Neuronal stem cell (in vitro differentiated cells): ENCODE data around the gene KRTAP5-8.

Source experiments
- DNase-seq: peaks from one replicate; pipeline ENCODE4 v3.0.0-alpha.2; 2013; ENCODE audit warnings: low spot score
- H2AFZ ChIP-seq: one replicate; pipeline ENCODE4 v1.6.1; 2013; ENCODE audit warnings: mild to moderate bottlenecking, low read length, inconsistent platforms
- H2AK5ac ChIP-seq: 2 replicates; pipeline ENCODE4 v1.6.1; 2013; ENCODE audit warnings: low read depth, mild to moderate bottlenecking, inconsistent platforms, low read length, moderate library complexity, mixed read lengths
- H2BK120ac ChIP-seq: 2 replicates; pipeline ENCODE4 v1.6.1; 2013; ENCODE audit warnings: low read depth, mild to moderate bottlenecking, inconsistent platforms, low read length, moderate library complexity, mixed read lengths
- H2BK12ac ChIP-seq: one replicate; pipeline ENCODE4 v1.6.1; 2013; ENCODE audit warnings: low read length, inconsistent platforms
- H2BK15ac ChIP-seq: 2 replicates; pipeline ENCODE4 v1.6.1; 2013; ENCODE audit warnings: mild to moderate bottlenecking, low read length, inconsistent platforms, mixed read lengths
- H2BK5ac ChIP-seq: one replicate; pipeline ENCODE4 v1.6.1; 2013; ENCODE audit warnings: inconsistent platforms, mild to moderate bottlenecking, low read length, moderate library complexity
- H3K14ac ChIP-seq: one replicate; pipeline ENCODE4 v1.6.1; 2013; ENCODE audit warnings: low read length, inconsistent platforms
- H3K18ac ChIP-seq: 2 replicates; pipeline ENCODE4 v1.6.1; 2013; ENCODE audit warnings: low read length, inconsistent platforms
- H3K23ac ChIP-seq: 2 replicates; pipeline ENCODE4 v1.6.1; 2013; ENCODE audit warnings: low read depth, mild to moderate bottlenecking, mixed read lengths, low read length, inconsistent platforms; ENCODE audit not compliant: poor library complexity
- H3K27ac ChIP-seq: replicated peaks from 3 replicates; pipeline ENCODE4 v1.5.1; 2013; ENCODE audit warnings: low read length, inconsistent platforms
- H3K27me3 ChIP-seq, 3 experiments: 2 replicates each; pipeline ENCODE4 v1.6.1; 2013; ENCODE audit warnings: low read length in 3 of 3, mild to moderate bottlenecking in 2 of 3, inconsistent platforms in 1 of 3, low read depth in 1 of 3, mixed read lengths in 1 of 3, moderate library complexity in 1 of 3; ENCODE audit not compliant: control insufficient read depth in 3 of 3, insufficient read depth in 3 of 3
- H3K36me3 ChIP-seq, 2 donors: replicated peaks in 1 of 2; 2 replicates each; pipeline ENCODE4 v1.6.1; 2013; ENCODE audit warnings: low read length in 2 of 2; ENCODE audit not compliant: control insufficient read depth in 2 of 2, insufficient read depth in 2 of 2
- H3K4ac ChIP-seq: 2 replicates; pipeline ENCODE4 v1.6.1; 2013; ENCODE audit warnings: inconsistent platforms, mild to moderate bottlenecking, low read length, moderate library complexity
- H3K4me1 ChIP-seq, 2 donors: 1 replicate in 1 of 2; 2 replicates in 1 of 2; pipeline ENCODE4 v1.6.1; 2013; ENCODE audit warnings: low read length in 2 of 2, low read depth in 1 of 2; ENCODE audit not compliant: control insufficient read depth in 2 of 2, insufficient read depth in 1 of 2
- H3K4me2 ChIP-seq: one replicate; pipeline ENCODE4 v1.6.1; 2013; ENCODE audit warnings: mild to moderate bottlenecking, low read length, inconsistent platforms; ENCODE audit not compliant: insufficient read depth, poor library complexity, severe bottlenecking
- H3K4me3 ChIP-seq, 2 donors: 2 replicates each; pipeline ENCODE4 v1.5.1; 2013; ENCODE audit warnings: low read length in 2 of 2, mild to moderate bottlenecking in 2 of 2, inconsistent platforms in 1 of 2, moderate library complexity in 1 of 2
- H3K79me1 ChIP-seq: one replicate; pipeline ENCODE4 v1.6.1; 2013; ENCODE audit warnings: low read depth, mild to moderate bottlenecking, inconsistent platforms, low read length, moderate library complexity
- H3K9ac ChIP-seq: one replicate; pipeline ENCODE4 v1.6.1; 2013; ENCODE audit warnings: mild to moderate bottlenecking, low read depth, low read length, inconsistent platforms; ENCODE audit not compliant: poor library complexity
- H3K9me3 ChIP-seq, 2 donors: replicated peaks in 1 of 2; 2 replicates each; pipeline versions ENCODE3 to v1.6.1; 2013; ENCODE audit warnings: low read length in 2 of 2, mild to moderate bottlenecking in 2 of 2, inconsistent platforms in 1 of 2, low read depth in 1 of 2, mixed read lengths in 1 of 2, moderate library complexity in 1 of 2; ENCODE audit not compliant: control insufficient read depth in 2 of 2, insufficient read depth in 1 of 2
- H4K8ac ChIP-seq: one replicate; pipeline ENCODE4 v1.6.1; 2013; ENCODE audit warnings: low read depth, mild to moderate bottlenecking, inconsistent platforms, low read length, moderate library complexity
- H4K91ac ChIP-seq: one replicate; pipeline ENCODE4 v1.6.1; 2013; ENCODE audit warnings: low read length, low read depth, mild to moderate bottlenecking, inconsistent platforms; ENCODE audit not compliant: poor library complexity
- WGBS, 2 donors: extraction: QIAGEN DNeasy Blood & Tissue Kit; methylation state at CpG; one replicate each; pipeline ENCODE4 v1.1.7; 2013; ENCODE audit warnings: missing lambda C conversion rate in 2 of 2, mixed read lengths in 1 of 2; ENCODE audit not compliant: insufficient read length in 2 of 2, insufficient replicate concordance in 1 of 2; ENCODE audit errors: extremely low coverage in 2 of 2; 5-methylcytosine and 5-hydroxymethylcytosine counted together

The KRTAP5-8 gene

GRCh38 chr11:71495286-71496230 is 42.3 kb upstream of the KRTAP5-8 start:
- no peak overlapping the region for H3K4me3 ChIP-seq
- H3K18ac ChIP-seq, result peak overlapping the region; percentile 41
- no peak overlapping the region for H2AFZ ChIP-seq
- DNase-seq, result no peak
- H4K8ac ChIP-seq, result no peak overlapping the region
- H3K23ac ChIP-seq, result no peak overlapping the region
- H3K4me1 ChIP-seq, result no peaks in the 10 kb centered on the region
- no peak overlapping the region for H3K27ac ChIP-seq
- no peak overlapping the region for H2BK12ac ChIP-seq
- no peak overlapping the region for H2BK5ac ChIP-seq
- no peak overlapping the region for H3K4me2 ChIP-seq
- H3K27me3 ChIP-seq, result no peaks in the 10 kb centered on the region
- H3K14ac ChIP-seq, result no peak overlapping the region
- H3K9me3 ChIP-seq, result peaks cover 0 to 7% of the 10 kb centered on the region in 2 donors
- no peak overlapping the region for H2BK15ac ChIP-seq
- no peak overlapping the region for H2AK5ac ChIP-seq
- H4K91ac ChIP-seq, result no peak overlapping the region
- no peak overlapping the region for H2BK120ac ChIP-seq
- no peak overlapping the region for H3K9ac ChIP-seq
- peaks cover 4% of the 10 kb centered on the region for H3K79me1 ChIP-seq
- no peak overlapping the region for H3K4ac ChIP-seq
- WGBS, 2 donors, result no CpG with 5 or more reads among the region's 20 CpGs
- peaks cover 22 to 86% of the 10 kb centered on the region in 2 donors for H3K36me3 ChIP-seq

DNA sequence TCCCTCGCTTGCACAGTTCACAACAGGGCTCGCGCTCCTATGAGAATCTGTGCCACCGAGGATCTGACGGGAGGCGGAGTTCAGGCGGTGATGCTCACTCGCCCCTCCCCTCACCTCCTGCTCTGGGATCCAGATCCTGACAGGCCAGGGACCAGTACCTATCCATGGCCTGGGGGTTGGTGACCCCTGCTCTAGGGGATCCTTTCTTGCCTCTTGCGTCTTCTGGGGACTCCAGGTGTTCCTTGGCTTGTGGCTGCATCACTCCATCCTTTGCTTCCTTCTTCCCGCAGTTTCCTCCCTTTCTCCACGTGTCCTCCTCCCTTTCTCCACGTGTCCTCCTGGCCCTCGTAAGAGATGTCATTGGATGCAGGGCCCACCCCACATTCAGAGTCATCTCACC is 41.4 kb upstream of the KRTAP5-8 start:
- Histone ChIP-seq H2AK5ac (no peak overlapping the region), H3K9ac (no peak overlapping the region), H3K4me3 (no peak overlapping the region), H3K9me3 (peaks cover 0 to 7% of the 10 kb centered on the region in 2 donors), H2BK5ac (no peak overlapping the region), H2AFZ (no peak overlapping the region), H2BK12ac (no peak overlapping the region), H3K79me1 (peaks cover 4% of the 10 kb centered on the region), H4K8ac (no peak overlapping the region), H2BK120ac (no peak overlapping the region), H4K91ac (no peak overlapping the region), H3K27me3 (no peaks in the 10 kb centered on the region), H3K36me3 (peaks cover 17 to 78% of the 10 kb centered on the region in 2 donors), H3K27ac (no peak overlapping the region), H2BK15ac (no peak overlapping the region), H3K4me1 (no peaks in the 10 kb centered on the region), H3K14ac (no peak overlapping the region), H3K4ac (no peak overlapping the region), H3K18ac (no peak overlapping the region), H3K4me2 (no peak overlapping the region), H3K23ac (no peak overlapping the region)
- no CpG with 5 or more reads among the region's 13 CpGs for WGBS, 2 donors
- no peak for DNase-seq

- Histone ChIP-seq H3K27ac (no peak overlapping the region), H2BK5ac (no peak overlapping the region), H3K18ac (no peak overlapping the region), H3K23ac (no peak overlapping the region), H3K14ac (no peak overlapping the region), H2AFZ (no peak overlapping the region), H3K79me1 (no peaks in the 10 kb centered on the region), H2AK5ac (no peak overlapping the region), H3K36me3 (peaks cover 12 to 61% of the 10 kb centered on the region in 2 donors), H3K4ac (no peak overlapping the region), H3K9me3 (peaks cover 0 to 7% of the 10 kb centered on the region in 2 donors), H3K4me3 (no peak overlapping the region), H2BK120ac (no peak overlapping the region), H3K27me3 (no peaks in the 10 kb centered on the region), H3K4me2 (no peak overlapping the region), H2BK12ac (no peak overlapping the region), H3K9ac (no peak overlapping the region), H4K91ac (no peak overlapping the region), H3K4me1 (no peaks in the 10 kb centered on the region), H4K8ac (no peak overlapping the region), H2BK15ac (no peak overlapping the region)
- no CpG with 5 or more reads among the region's 19 CpGs for WGBS, 2 donors
- DNase-seq, result no peak
Measured at GRCh38 chr11:71498091-71498490, 39.7 kb upstream of the KRTAP5-8 start.

DNA sequence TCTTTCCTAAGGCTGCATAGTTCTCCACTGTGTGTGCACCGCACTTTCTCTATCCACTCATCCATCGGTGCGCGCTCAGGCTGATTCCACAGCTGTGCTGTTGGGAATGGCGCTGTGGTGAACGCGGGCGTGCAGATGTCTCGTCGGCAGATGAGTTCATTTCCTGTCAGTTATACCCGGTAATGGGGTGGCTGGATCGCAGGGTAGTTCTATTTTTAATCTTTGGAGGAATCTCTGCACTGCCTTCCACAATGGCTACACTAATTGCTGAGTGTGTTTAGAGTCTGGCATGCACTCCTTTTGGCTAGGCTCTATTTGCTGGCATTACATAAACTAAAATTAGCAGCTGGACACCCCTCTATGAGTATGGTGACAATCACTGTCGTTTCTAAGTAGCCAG is 38.7 kb upstream of the KRTAP5-8 start:
- H4K91ac ChIP-seq, result no peak overlapping the region
- H3K9me3 ChIP-seq, result peaks cover 0 to 8% of the 10 kb centered on the region in 2 donors
- H3K27ac ChIP-seq, result no peak overlapping the region
- H2BK15ac ChIP-seq, result no peak overlapping the region
- H3K79me1 ChIP-seq, result no peaks in the 10 kb centered on the region
- H3K27me3 ChIP-seq, result no peaks in the 10 kb centered on the region
- no peak overlapping the region for H3K23ac ChIP-seq
- peaks cover 3% of the 10 kb centered on the region in 2 donors for H3K4me1 ChIP-seq
- peaks cover 12 to 58% of the 10 kb centered on the region in 2 donors for H3K36me3 ChIP-seq
- no peak for DNase-seq
- no CpG with 5 or more reads among the region's 13 CpGs for WGBS, 2 donors
- H3K4ac ChIP-seq, result no peak overlapping the region
- peak overlapping the region; percentile 7 for H3K9ac ChIP-seq
- no peak overlapping the region for H2BK120ac ChIP-seq
- no peak overlapping the region for H2AFZ ChIP-seq
- H3K18ac ChIP-seq, result no peak overlapping the region
- H2AK5ac ChIP-seq, result no peak overlapping the region
- no peak overlapping the region for H2BK12ac ChIP-seq
- no peak overlapping the region for H3K14ac ChIP-seq
- no peak overlapping the region for H4K8ac ChIP-seq
- H2BK5ac ChIP-seq, result no peak overlapping the region
- H3K4me2 ChIP-seq, result no peak overlapping the region
- H3K4me3 ChIP-seq, result no peak overlapping the region
